IMR-90 (cell line): Measurements from ENCODE around the gene MKS1. TPM values are rescaled to one million over a fixed set of nuclear protein-coding genes. Genes with fewer than 3 reads are reported as not detected.

Experiments
- ATAC-seq: fragments of 200-7000 bp; cut with Tn5 transposase; 2 replicates; pipeline ENCODE4 v1.9.1; 2020; ENCODE audit warnings: low read depth, mild to moderate bottlenecking, moderate library complexity
- BruUV-seq: library from RNA; stranded (reverse); fragments of 400-500 nt; replicated peaks from 2 replicates; lab custom pipeline; 2021; lab: Mats Ljungman, UMichigan
- CTCF ChIA-PET: fragments of 300-600 bp; formaldehyde crosslinking; extraction: SDS; loops from one replicate; lab custom pipeline; 2021; ENCODE audit warnings: antibody characterized with exemption; lab: Yijun Ruan, JAX
- POLR2A ChIA-PET: fragments of 300-600 bp; sonication (Branson Sonifier 250); formaldehyde crosslinking; loops from one replicate; lab custom pipeline; 2022; ENCODE audit warnings: antibody characterized with exemption; ENCODE audit not compliant: unreplicated experiment; lab: Charles Lee
- DNase-seq: peaks from one replicate; pipeline ENCODE4 v3.0.0; 2013
- H2AFZ ChIP-seq: replicated peaks from 2 replicates; pipeline ENCODE3; 2013; ENCODE audit warnings: low read length, mild to moderate bottlenecking; ENCODE audit not compliant: poor library complexity
- H2AK5ac ChIP-seq: 2 replicates; pipeline ENCODE4 v1.6.1; 2013; ENCODE audit warnings: low read depth, low read length, inconsistent platforms
- H2AK9ac ChIP-seq: replicated peaks from 2 replicates; pipeline ENCODE3; 2013; ENCODE audit warnings: mild to moderate bottlenecking, low read depth, low read length, moderate library complexity; ENCODE audit not compliant: poor library complexity
- H2BK120ac ChIP-seq: 2 replicates; pipeline ENCODE4 v1.6.1; 2013; ENCODE audit warnings: low read depth, low read length, inconsistent platforms
- H2BK15ac ChIP-seq: 3 replicates; pipeline ENCODE4 v1.6.1; 2013; ENCODE audit warnings: low read depth, low read length, inconsistent platforms
- H2BK20ac ChIP-seq: 2 replicates; pipeline ENCODE4 v1.6.1; 2013; ENCODE audit warnings: low read depth, mild to moderate bottlenecking, inconsistent platforms, low read length, moderate library complexity
- H2BK5ac ChIP-seq: 2 replicates; pipeline ENCODE4 v1.6.1; 2013; ENCODE audit warnings: mild to moderate bottlenecking, low read depth, low read length, inconsistent platforms; ENCODE audit not compliant: poor library complexity, severe bottlenecking
- H3K14ac ChIP-seq: replicated peaks from 2 replicates; pipeline ENCODE4 v1.6.1; 2013; ENCODE audit warnings: low read depth, low read length, inconsistent platforms
- H3K18ac ChIP-seq: 2 replicates; pipeline ENCODE4 v1.6.1; 2013; ENCODE audit warnings: low read depth, low read length, control low read depth
- H3K23ac ChIP-seq: 2 replicates; pipeline ENCODE4 v1.6.1; 2013; ENCODE audit warnings: low read depth, low read length, inconsistent platforms
- H3K27ac ChIP-seq: 2 replicates; pipeline ENCODE4 v1.5.1; 2013; ENCODE audit warnings: mild to moderate bottlenecking, control low read depth, low read length; ENCODE audit not compliant: insufficient read depth
- H3K27me3 ChIP-seq: 2 replicates; pipeline ENCODE4 v1.6.1; 2013; ENCODE audit warnings: low read length; ENCODE audit not compliant: control insufficient read depth, insufficient read depth
- H3K36me3 ChIP-seq: 2 replicates; pipeline ENCODE4 v1.6.1; 2013; ENCODE audit warnings: low read length, mixed read lengths; ENCODE audit not compliant: control insufficient read depth, insufficient read depth
- H3K4ac ChIP-seq: 2 replicates; pipeline ENCODE4 v1.6.1; 2013; ENCODE audit warnings: low read depth, low read length, inconsistent platforms
- H3K4me1 ChIP-seq: 2 replicates; pipeline ENCODE4 v1.6.1; 2013; ENCODE audit warnings: low read length, mixed read lengths; ENCODE audit not compliant: control insufficient read depth, insufficient read depth
- H3K4me2 ChIP-seq: 2 replicates; pipeline ENCODE4 v1.6.1; 2013; ENCODE audit warnings: low read depth, mild to moderate bottlenecking, control low read depth, low read length, moderate library complexity
- H3K4me3 ChIP-seq: 2 replicates; pipeline ENCODE4 v1.5.1; 2013; ENCODE audit warnings: low read depth, mild to moderate bottlenecking, control low read depth, low read length, moderate library complexity; ENCODE audit not compliant: insufficient read depth
- H3K56ac ChIP-seq: 2 replicates; pipeline ENCODE4 v1.6.1; 2013; ENCODE audit warnings: low read length, inconsistent platforms; ENCODE audit not compliant: insufficient read depth; ENCODE audit errors: extremely low read depth
- H3K79me1 ChIP-seq, 2 experiments: 2 replicates each; pipeline ENCODE4 v1.6.1; 2013; ENCODE audit warnings: low read length in 2 of 2, inconsistent platforms in 1 of 2, low read depth in 1 of 2
- H3K9ac ChIP-seq: 2 replicates; pipeline ENCODE4 v1.6.1; 2013; ENCODE audit warnings: low read depth, low read length, control low read depth
- H3K9me1 ChIP-seq: 2 replicates; pipeline ENCODE4 v1.6.1; 2013; ENCODE audit warnings: low read length, inconsistent platforms; ENCODE audit not compliant: insufficient read depth
- H3K9me3 ChIP-seq: 2 replicates; pipeline ENCODE4 v1.6.1; 2013; ENCODE audit warnings: low read length; ENCODE audit not compliant: control insufficient read depth, insufficient read depth
- H4K20me1 ChIP-seq: 2 replicates; pipeline ENCODE4 v1.6.1; 2013; ENCODE audit warnings: low read length, inconsistent platforms; ENCODE audit not compliant: insufficient read depth
- H4K5ac ChIP-seq: 2 replicates; pipeline ENCODE4 v1.6.1; 2013; ENCODE audit warnings: mild to moderate bottlenecking, low read depth, low read length, control low read depth
- H4K8ac ChIP-seq, 2 experiments: 2 replicates each; pipeline ENCODE4 v1.6.1; 2013; ENCODE audit warnings: low read depth in 2 of 2, low read length in 2 of 2, control low read depth in 1 of 2, inconsistent platforms in 1 of 2
- H4K91ac ChIP-seq: 2 replicates; pipeline ENCODE4 v1.6.1; 2013; ENCODE audit warnings: low read depth, low read length, inconsistent platforms; ENCODE audit not compliant: insufficient read depth
- BHLHE40 ChIP-seq: fragments of 150-350 bp; IDR thresholded peaks from 2 replicates; pipeline ENCODE4 v1.6.1; 2016; ENCODE audit warnings: mild to moderate bottlenecking, low read depth, low read length
- MAZ ChIP-seq: IDR thresholded peaks from 2 replicates; pipeline ENCODE4 v1.6.1; 2012; ENCODE audit warnings: low read depth, mild to moderate bottlenecking, low read length, improper control_type of control experiment, moderate library complexity, borderline replicate concordance
- NFE2L2 ChIP-seq: fragments of 150-350 bp; IDR thresholded peaks from 2 replicates; pipeline ENCODE4 v1.6.1; 2016; ENCODE audit warnings: low read depth, mild to moderate bottlenecking, low read length
- WGBS, 2 experiments: methylation state at CpG; one replicate each; pipeline versions ENCODE4 v1.1.5 to v1.1.7; 2013; ENCODE audit warnings: missing lambda C conversion rate in 2 of 2; ENCODE audit not compliant: insufficient read length in 1 of 2; ENCODE audit errors: extremely low coverage in 2 of 2; 5-methylcytosine and 5-hydroxymethylcytosine counted together
- dilution Hi-C: fragments of 300-500 bp; cut with HindIII; formaldehyde crosslinking; loops from one replicate; pipeline ENCODE4 v1.14.3; 2018; ENCODE audit warnings: low sequenced_read_pairs; ENCODE audit not compliant: unreplicated experiment
- in situ Hi-C: fragments of 300-500 bp; cut with MboI; formaldehyde crosslinking; loops from 3 replicates; pipeline ENCODE4 v1.14.3; 2019; ENCODE audit warnings: low sequenced_read_pairs, inconsistent platforms, mixed read lengths
- intact Hi-C: fragments of 100-400 bp; cut with micrococcal nuclease; formaldehyde crosslinking; loops from 2 replicates; pipeline ENCODE4 v1.10.0; 2022
- polyA plus RNA-seq, 3 experiments: library from polyadenylated mRNA; depleted of rRNA; stranded (reverse); fragments of >200 nt; gene quantifications; 2 replicates each; pipeline ENCODE4 v1.2.3, GENCODE V29; 2012; ENCODE audit warnings: low replicate concordance in 1 of 3
- total RNA-seq: library from RNA; depleted of rRNA; stranded (reverse); fragments of >200 nt; gene quantifications from 2 replicates; pipeline ENCODE4 v1.2.3, GENCODE V29; 2012

Gene MKS1
- total and polyA plus RNA-seq, 2 of the 4 experiments (the other 2 are of a cell fraction): 11.5 to 13.2 TPM

- Histone ChIP-seq H3K4ac (no peak overlapping the region), H4K8ac (no peak overlapping the region), H3K18ac (no peak overlapping the region), H3K36me3 (no peaks in the 10 kb centered on the region), H3K9me1 (no peaks in the 10 kb centered on the region), H2BK20ac (no peak overlapping the region), H2BK120ac (no peak overlapping the region), H3K79me1 (no peaks in the 10 kb centered on the region), H3K27ac (no peak overlapping the region), H3K27me3 (no peaks in the 10 kb centered on the region; the same call in none of the 2 replicates), H2BK15ac (no peak overlapping the region), H2AK9ac (no peak overlapping the region), H3K4me2 (no peak overlapping the region), H3K9ac (no peak overlapping the region), H4K20me1 (no peaks in the 10 kb centered on the region), H2AFZ (no peak overlapping the region), H3K4me3 (no peak overlapping the region), H3K23ac (no peak overlapping the region), H3K14ac (no peak overlapping the region), H2BK5ac (no peak overlapping the region), H4K91ac (no peak overlapping the region), H4K5ac (no peak overlapping the region), H3K56ac (no peak overlapping the region), H2AK5ac (no peak overlapping the region), H3K9me3 (no peaks in the 10 kb centered on the region), H3K4me1 (no peaks in the 10 kb centered on the region)
- POLR2A ChIA-PET: no interaction called here
- TF ChIP-seq NFE2L2 (no peak), MAZ (no peak), BHLHE40 (no peak)
- intact Hi-C loops: no loop called here
- in situ Hi-C loops: no loop called here
- DNase-seq (no peak), ATAC-seq (no peak)
- CTCF ChIA-PET: interaction anchor here (1.0 kb wide), 1 partner anchor 20 kb away, joined by 4 read pairs; no protein-coding TSS in a partner anchor
- no CpG with 5 or more reads among the region's 1 CpG for WGBS, 2 experiments
- dilution Hi-C loops: no loop called here
- no TSS peak for BruUV-seq
These were observed 10.3 kb upstream of the MKS1 start for GRCh38 chr17:58229384-58229783.
